Mesendoderm (in vitro differentiated cells): ENCODE results near the gene MAP4K1.
A peak's percentile ranks its signal among the peaks of the same experiment; 100 is the strongest.

Experiments used
- DNase-seq: peaks from one replicate; pipeline ENCODE4 v3.0.0; 2013
- H2AK5ac ChIP-seq: 2 replicates; pipeline ENCODE4 v1.6.1; 2013; ENCODE audit warnings: low read length, inconsistent platforms
- H2BK120ac ChIP-seq: 2 replicates; pipeline ENCODE4 v1.6.1; 2013; ENCODE audit warnings: low read depth, mild to moderate bottlenecking, low read length, moderate library complexity, mixed read lengths
- H2BK15ac ChIP-seq: replicated peaks from 2 replicates; pipeline ENCODE4 v1.6.1; 2013; ENCODE audit warnings: low read depth, mild to moderate bottlenecking, moderate library complexity
- H2BK5ac ChIP-seq: 2 replicates; pipeline ENCODE4 v1.6.1; 2013; ENCODE audit warnings: low read length, inconsistent platforms
- H3K18ac ChIP-seq: 2 replicates; pipeline ENCODE4 v1.6.1; 2013; ENCODE audit warnings: mild to moderate bottlenecking, low read length, mixed read lengths
- H3K23ac ChIP-seq: one replicate; pipeline ENCODE4 v1.6.1; 2013; ENCODE audit warnings: low read length
- H3K27ac ChIP-seq: 2 replicates; pipeline ENCODE4 v1.5.1; 2013; ENCODE audit warnings: low read depth, mild to moderate bottlenecking, inconsistent platforms, low read length, moderate library complexity
- H3K27me3 ChIP-seq: 2 replicates; pipeline ENCODE4 v1.6.1; 2013; ENCODE audit warnings: low read length, control low read depth, mild to moderate bottlenecking, inconsistent platforms; ENCODE audit not compliant: insufficient read depth, poor library complexity
- H3K36me3 ChIP-seq: 2 replicates; pipeline ENCODE4 v1.6.1; 2013; ENCODE audit warnings: low read length, inconsistent platforms; ENCODE audit not compliant: control insufficient read depth, insufficient read depth
- H3K4ac ChIP-seq: one replicate; pipeline ENCODE4 v1.6.1; 2013; ENCODE audit warnings: low read depth, mild to moderate bottlenecking, low read length, moderate library complexity
- H3K4me1 ChIP-seq: 2 replicates; pipeline ENCODE4 v1.6.1; 2013; ENCODE audit warnings: low read depth, low read length, inconsistent platforms; ENCODE audit not compliant: control insufficient read depth
- H3K4me2 ChIP-seq: 2 replicates; pipeline ENCODE4 v1.6.1; 2013; ENCODE audit warnings: low read length
- H3K4me3 ChIP-seq: 2 replicates; pipeline ENCODE4 v1.5.1; 2013; ENCODE audit warnings: mild to moderate bottlenecking, low read length
- H3K56ac ChIP-seq: one replicate; pipeline ENCODE4 v1.6.1; 2013; ENCODE audit warnings: low read length
- H3K79me1 ChIP-seq: 2 replicates; pipeline ENCODE4 v1.6.1; 2013; ENCODE audit warnings: low read length, inconsistent platforms
- H3K79me2 ChIP-seq: 2 replicates; pipeline ENCODE4 v1.6.1; 2013; ENCODE audit warnings: mild to moderate bottlenecking, low read length; ENCODE audit not compliant: control insufficient read depth, insufficient read depth
- H3K9ac ChIP-seq: 2 replicates; pipeline ENCODE4 v1.6.1; 2013; ENCODE audit warnings: low read length, inconsistent platforms
- H4K5ac ChIP-seq: one replicate; pipeline ENCODE4 v1.6.1; 2013; ENCODE audit warnings: low read length
- H4K8ac ChIP-seq: one replicate; pipeline ENCODE4 v1.6.1; 2013; ENCODE audit warnings: low read depth, mild to moderate bottlenecking, control low read depth, low read length, moderate library complexity
- WGBS: extraction: QIAGEN DNeasy Blood & Tissue Kit; methylation state at CpG from one replicate; pipeline ENCODE4 v1.1.7; 2013; ENCODE audit warnings: low lambda C conversion rate, missing lambda C conversion rate; ENCODE audit not compliant: insufficient coverage; ENCODE audit errors: extremely low coverage; 5-methylcytosine and 5-hydroxymethylcytosine counted together

MAP4K1 gene

DNA sequence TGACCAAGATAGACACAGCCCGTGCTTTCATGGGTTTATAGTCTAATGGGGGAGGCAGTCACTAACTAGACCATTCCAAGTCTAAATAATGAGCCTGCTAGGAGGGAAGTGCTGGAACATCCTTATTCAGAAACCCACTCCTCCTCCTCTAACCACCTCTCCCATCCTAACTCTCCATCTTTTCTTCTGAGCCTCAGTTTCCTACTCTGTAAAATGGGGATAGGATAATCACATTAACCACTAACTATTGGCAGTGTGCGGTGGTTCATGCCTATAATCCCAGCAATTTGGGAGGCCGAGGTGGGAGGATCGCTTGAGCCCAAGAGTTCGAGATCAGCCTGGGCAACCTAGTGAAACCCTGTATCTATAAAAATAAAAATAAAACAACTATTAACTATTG lies 68.7 kb downstream of the MAP4K1 start:
- no peak overlapping the region for H2BK120ac ChIP-seq
- no peak overlapping the region for H3K18ac ChIP-seq
- no peak overlapping the region for H3K56ac ChIP-seq
- H3K36me3 ChIP-seq = no peaks in the 10 kb centered on the region
- H3K79me2 ChIP-seq = no peaks in the 10 kb centered on the region
- H3K4me1 ChIP-seq = peaks cover 2% of the 10 kb centered on the region
- H3K79me1 ChIP-seq = no peaks in the 10 kb centered on the region
- H3K9ac ChIP-seq = no peak overlapping the region
- no peak overlapping the region for H4K8ac ChIP-seq
- H4K5ac ChIP-seq = no peak overlapping the region
- no peak overlapping the region for H2BK5ac ChIP-seq
- DNase-seq = no peak
- no peak overlapping the region for H3K23ac ChIP-seq
- H2BK15ac ChIP-seq = no peak overlapping the region
- no peaks in the 10 kb centered on the region for H3K27me3 ChIP-seq
- no peak overlapping the region for H3K4me3 ChIP-seq
- H3K27ac ChIP-seq = no peak overlapping the region
- H2AK5ac ChIP-seq = no peak overlapping the region
- H3K4me2 ChIP-seq = no peak overlapping the region
- no CpG with 5 or more reads among the region's 5 CpGs for WGBS
- no peak overlapping the region for H3K4ac ChIP-seq

DNA sequence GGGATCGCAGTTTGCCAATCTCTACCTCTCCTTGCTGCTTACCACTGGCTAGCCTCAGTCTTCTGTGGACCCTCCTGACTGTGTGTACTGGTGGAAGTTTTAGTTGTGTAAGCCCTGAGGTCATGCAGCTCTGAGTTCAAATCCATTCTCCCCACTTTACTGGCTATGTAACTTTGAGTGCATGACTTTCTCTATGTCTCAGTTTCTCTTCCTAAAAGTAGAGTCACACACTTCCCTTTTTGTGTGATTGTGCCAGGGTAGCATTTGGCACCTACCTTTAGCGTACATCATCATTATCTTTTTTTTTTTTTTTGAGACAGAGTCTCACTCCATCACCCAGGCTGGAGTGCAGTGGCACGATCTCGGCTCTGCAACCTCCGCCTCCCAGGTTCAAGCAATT lies 70.3 kb downstream of the MAP4K1 start:
- no peaks in the 10 kb centered on the region for H3K27me3 ChIP-seq
- no peak overlapping the region for H3K4me3 ChIP-seq
- no peak overlapping the region for H3K56ac ChIP-seq
- no peak overlapping the region for H3K9ac ChIP-seq
- no peak overlapping the region for H3K23ac ChIP-seq
- H4K5ac ChIP-seq = no peak overlapping the region
- no CpG with 5 or more reads among the region's 5 CpGs for WGBS
- H2AK5ac ChIP-seq = no peak overlapping the region
- no peak overlapping the region for H3K4me2 ChIP-seq
- H3K79me2 ChIP-seq = no peaks in the 10 kb centered on the region
- H3K4me1 ChIP-seq = peaks cover 2% of the 10 kb centered on the region
- H2BK15ac ChIP-seq = no peak overlapping the region
- H3K36me3 ChIP-seq = no peaks in the 10 kb centered on the region
- H3K27ac ChIP-seq = no peak overlapping the region
- no peak overlapping the region for H2BK5ac ChIP-seq
- H3K79me1 ChIP-seq = no peaks in the 10 kb centered on the region
- H3K18ac ChIP-seq = no peak overlapping the region
- H2BK120ac ChIP-seq = no peak overlapping the region
- H4K8ac ChIP-seq = no peak overlapping the region
- DNase-seq = no peak
- H3K4ac ChIP-seq = no peak overlapping the region

GRCh38 chr19:38545596-38545995 lies 72.2 kb downstream of the MAP4K1 start:
- no peak overlapping the region for H2AK5ac ChIP-seq
- H3K27me3 ChIP-seq = no peaks in the 10 kb centered on the region
- no peak overlapping the region for H3K56ac ChIP-seq
- H3K4me1 ChIP-seq = peaks cover 2% of the 10 kb centered on the region
- H3K27ac ChIP-seq = no peak overlapping the region
- no peak overlapping the region for H2BK15ac ChIP-seq
- no peaks in the 10 kb centered on the region for H3K36me3 ChIP-seq
- WGBS = no CpG with 5 or more reads among the region's 8 CpGs
- no peak overlapping the region for H4K5ac ChIP-seq
- no peak overlapping the region for H3K4me3 ChIP-seq
- no peak overlapping the region for H3K23ac ChIP-seq
- DNase-seq = no peak
- H2BK120ac ChIP-seq = no peak overlapping the region
- H3K18ac ChIP-seq = no peak overlapping the region
- H4K8ac ChIP-seq = no peak overlapping the region
- no peaks in the 10 kb centered on the region for H3K79me2 ChIP-seq
- H3K4ac ChIP-seq = no peak overlapping the region
- no peak overlapping the region for H3K4me2 ChIP-seq
- H3K9ac ChIP-seq = no peak overlapping the region
- H3K79me1 ChIP-seq = no peaks in the 10 kb centered on the region
- no peak overlapping the region for H2BK5ac ChIP-seq

DNA sequence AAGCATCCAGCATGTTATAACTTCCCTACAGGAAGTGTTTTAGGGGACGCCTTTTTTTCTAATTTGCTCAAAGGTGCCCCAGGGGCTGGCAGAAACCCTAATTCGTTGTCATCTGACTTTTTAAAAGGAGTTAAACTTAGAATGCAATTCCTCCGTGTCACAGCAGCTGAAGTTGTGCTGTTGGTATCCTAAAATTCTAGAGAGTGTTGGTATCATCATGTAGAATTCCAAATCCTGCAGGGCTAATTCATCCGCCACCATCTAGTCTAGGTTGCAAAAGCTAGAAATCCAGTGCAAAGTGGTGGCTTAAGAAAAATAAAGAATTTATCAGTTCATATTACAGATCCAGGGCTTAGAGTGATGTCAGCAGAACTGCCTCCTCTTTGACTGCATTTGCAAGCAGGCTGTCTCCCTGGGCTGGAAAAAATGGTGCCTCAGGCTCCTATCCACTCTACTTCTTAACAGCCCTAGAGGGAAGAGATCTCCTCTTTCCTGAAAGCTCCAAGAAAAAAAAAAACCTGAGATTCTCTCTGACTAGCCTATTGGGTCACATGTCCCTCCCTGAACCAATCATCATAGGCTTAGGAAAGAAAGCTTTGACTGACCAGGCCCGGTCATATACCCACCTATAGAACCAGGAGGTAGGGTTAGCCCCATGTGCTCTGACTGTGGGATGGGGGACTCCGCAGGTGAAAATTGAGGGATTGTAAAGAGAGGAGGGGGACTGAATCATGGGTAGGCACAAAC lies 73.0 kb downstream of the MAP4K1 start:
- Histone ChIP-seq H3K18ac (no peak overlapping the region), H3K27ac (no peak overlapping the region), H2BK5ac (no peak overlapping the region), H3K79me1 (no peaks in the 10 kb centered on the region), H3K4me1 (peaks cover 2% of the 10 kb centered on the region), H3K23ac (no peak overlapping the region), H3K4me2 (no peak overlapping the region), H4K8ac (peak overlapping the region; percentile 30), H3K27me3 (no peaks in the 10 kb centered on the region), H3K4me3 (no peak overlapping the region), H3K9ac (peak overlapping the region; percentile 16), H2AK5ac (no peak overlapping the region), H3K4ac (no peak overlapping the region), H2BK15ac (no peak overlapping the region), H3K36me3 (no peaks in the 10 kb centered on the region), H3K56ac (peak overlapping the region; percentile 68), H3K79me2 (no peaks in the 10 kb centered on the region), H4K5ac (peak overlapping the region; percentile 87), H2BK120ac (no peak overlapping the region)
- no CpG with 5 or more reads among the region's 6 CpGs for WGBS
- DNase-seq = peak; percentile 83

DNA sequence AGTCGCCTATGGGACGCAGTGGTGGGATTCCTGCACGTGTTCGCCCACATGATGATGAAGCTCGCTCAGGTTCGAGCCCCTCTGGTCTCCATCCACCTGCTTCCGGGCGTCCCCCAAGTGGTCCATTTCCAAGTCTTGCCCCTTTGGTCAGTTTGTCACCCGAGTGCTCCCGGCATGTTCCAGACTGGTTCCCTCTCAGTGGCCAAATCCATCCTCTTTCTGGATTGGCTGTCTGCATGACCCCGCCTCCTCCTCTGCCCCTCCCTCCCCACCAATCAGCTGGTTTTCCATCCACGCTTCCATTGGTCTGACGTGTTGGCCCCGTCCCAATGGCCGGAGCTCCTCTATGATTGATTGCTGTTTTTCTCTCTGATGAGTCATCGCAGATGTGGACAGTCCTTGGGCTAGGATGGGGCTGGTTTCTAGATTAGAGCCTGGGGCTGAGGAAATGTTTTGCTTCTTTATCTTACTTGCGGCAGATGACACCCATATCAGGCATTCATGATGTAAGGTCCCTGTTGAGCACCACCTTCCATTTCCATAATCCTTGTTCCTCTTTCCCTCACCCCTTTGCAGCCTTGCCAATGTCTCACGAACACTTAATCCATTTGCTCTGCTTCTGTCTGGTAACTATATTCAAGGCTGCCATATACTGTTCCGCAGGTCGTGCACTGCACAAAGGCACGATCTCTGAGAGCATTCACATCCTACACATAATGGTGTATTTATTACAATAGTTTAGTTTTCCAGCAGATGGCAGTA lies 73.8 kb downstream of the MAP4K1 start:
- Histone ChIP-seq H3K56ac (no peak overlapping the region), H3K79me1 (no peaks in the 10 kb centered on the region), H3K9ac (no peak overlapping the region), H3K23ac (no peak overlapping the region), H3K27ac (no peak overlapping the region), H4K5ac (no peak overlapping the region), H3K4ac (no peak overlapping the region), H4K8ac (no peak overlapping the region), H3K4me3 (no peak overlapping the region), H2BK120ac (no peak overlapping the region), H3K79me2 (no peaks in the 10 kb centered on the region), H2AK5ac (no peak overlapping the region), H2BK5ac (no peak overlapping the region), H3K18ac (no peak overlapping the region), H3K4me1 (peaks cover 2% of the 10 kb centered on the region), H3K4me2 (no peak overlapping the region), H3K36me3 (no peaks in the 10 kb centered on the region), H3K27me3 (no peaks in the 10 kb centered on the region), H2BK15ac (no peak overlapping the region)
- no CpG with 5 or more reads among the region's 21 CpGs for WGBS
- DNase-seq = peak; percentile 76
